Measurements from ENCODE around the gene ARFGEF2.
"Not testable (repeated sequence)": the region's sequence is repeated elsewhere in the genome, so short reads cannot be mapped to it uniquely, and the experiment has no call there.

The ARFGEF2 gene

GRCh38 chr20:48957053-48957481, 35.6 kb downstream of the ARFGEF2 start:
- DNase-seq: no peak

GRCh38 chr20:48957533-48957932, 36.0 kb downstream of the ARFGEF2 start:
- DNase-seq: no peak

GRCh38 chr20:48958743-48959142, 37.2 kb downstream of the ARFGEF2 start:
- no peak for DNase-seq

- no peak for DNase-seq
Observed at GRCh38 chr20:48959899-48960550, 38.5 kb downstream of the ARFGEF2 start.

DNA sequence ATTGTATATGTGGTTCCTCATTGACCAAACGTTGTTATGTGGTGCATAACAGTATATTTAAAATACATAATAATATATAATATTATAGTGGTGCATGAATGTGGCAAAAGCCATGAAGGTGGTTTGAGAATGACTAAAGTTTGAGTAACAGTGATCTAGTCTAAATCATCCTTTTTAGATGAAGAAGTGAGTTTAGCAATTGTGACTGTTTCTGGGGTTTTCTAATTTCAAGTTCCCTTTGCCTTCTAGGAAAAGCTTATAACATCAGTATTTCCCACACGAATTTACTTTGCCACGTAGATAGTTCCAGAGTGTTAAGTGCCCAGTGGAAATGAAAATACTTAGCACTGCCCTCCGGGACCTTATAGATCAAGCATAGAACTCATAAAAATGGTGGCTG, 40.9 kb downstream of the ARFGEF2 start:
- no peak for DNase-seq

GRCh38 chr20:48962976-48963771, 41.7 kb downstream of the ARFGEF2 start:
- DNase-seq: no peak

- DNase-seq: no peak
Observed at GRCh38 chr20:48965189-48965910, 43.8 kb downstream of the ARFGEF2 start.

DNA sequence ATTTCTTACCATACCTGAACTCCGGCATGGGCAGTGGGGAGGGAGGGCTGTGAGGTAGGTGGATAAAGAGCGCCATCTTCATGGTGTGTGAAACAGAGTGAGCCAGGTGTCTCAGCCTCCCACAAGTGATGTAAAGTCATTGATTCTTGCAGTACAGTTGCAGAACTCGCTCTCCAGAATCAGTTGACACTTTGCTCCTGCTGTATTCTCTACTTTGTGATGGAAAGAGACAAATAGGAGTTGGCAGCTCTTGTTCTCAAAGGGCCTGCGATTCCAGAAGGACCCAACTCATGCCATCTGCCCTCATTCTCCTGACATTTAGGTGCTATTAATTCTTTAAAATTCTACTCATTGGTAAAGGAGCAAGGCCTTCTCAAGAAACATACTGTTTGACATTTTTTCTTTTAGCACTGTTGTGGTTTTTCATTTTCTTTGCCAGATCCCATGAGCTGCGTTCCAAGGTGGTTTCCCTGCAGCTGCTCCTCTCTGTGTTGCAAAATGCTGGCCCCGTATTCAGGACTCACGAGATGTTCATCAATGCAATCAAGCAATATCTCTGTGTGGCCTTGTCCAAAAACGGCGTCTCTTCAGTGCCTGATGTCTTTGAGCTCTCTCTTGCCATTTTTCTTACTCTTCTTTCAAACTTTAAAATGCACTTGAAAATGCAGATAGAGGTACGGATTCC, 49.3 kb downstream of the ARFGEF2 start:
- no peak for DNase-seq

DNA sequence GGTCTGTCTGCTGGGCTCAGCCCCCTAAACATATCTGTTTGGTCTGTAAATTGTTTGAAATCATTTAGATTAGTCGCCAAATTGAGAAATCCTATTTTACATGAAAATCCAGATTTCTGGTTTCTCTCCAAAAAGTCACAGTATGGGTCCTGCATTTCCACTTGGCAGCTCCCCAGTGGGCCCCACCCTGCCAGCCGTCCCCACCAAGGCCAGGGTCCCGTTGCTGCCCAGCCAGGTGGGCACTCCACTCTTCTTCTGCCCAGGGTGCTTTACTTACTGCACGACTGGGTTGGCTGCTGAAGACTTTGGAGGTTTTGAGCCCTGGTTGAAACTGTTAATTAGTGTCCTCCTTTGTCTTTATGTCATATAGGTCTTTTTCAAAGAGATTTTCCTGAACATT, 50.4 kb downstream of the ARFGEF2 start:
- no peak for DNase-seq

- DNase-seq: no peak
Observed at GRCh38 chr20:48972816-48973215, 51.3 kb downstream of the ARFGEF2 start.

- DNase-seq: no peak
Observed at GRCh38 chr20:48975955-48976354, 54.4 kb downstream of the ARFGEF2 start.

GRCh38 chr20:48979980-48980379, 58.5 kb downstream of the ARFGEF2 start:
- DNase-seq: not testable (repeated sequence)

DNA sequence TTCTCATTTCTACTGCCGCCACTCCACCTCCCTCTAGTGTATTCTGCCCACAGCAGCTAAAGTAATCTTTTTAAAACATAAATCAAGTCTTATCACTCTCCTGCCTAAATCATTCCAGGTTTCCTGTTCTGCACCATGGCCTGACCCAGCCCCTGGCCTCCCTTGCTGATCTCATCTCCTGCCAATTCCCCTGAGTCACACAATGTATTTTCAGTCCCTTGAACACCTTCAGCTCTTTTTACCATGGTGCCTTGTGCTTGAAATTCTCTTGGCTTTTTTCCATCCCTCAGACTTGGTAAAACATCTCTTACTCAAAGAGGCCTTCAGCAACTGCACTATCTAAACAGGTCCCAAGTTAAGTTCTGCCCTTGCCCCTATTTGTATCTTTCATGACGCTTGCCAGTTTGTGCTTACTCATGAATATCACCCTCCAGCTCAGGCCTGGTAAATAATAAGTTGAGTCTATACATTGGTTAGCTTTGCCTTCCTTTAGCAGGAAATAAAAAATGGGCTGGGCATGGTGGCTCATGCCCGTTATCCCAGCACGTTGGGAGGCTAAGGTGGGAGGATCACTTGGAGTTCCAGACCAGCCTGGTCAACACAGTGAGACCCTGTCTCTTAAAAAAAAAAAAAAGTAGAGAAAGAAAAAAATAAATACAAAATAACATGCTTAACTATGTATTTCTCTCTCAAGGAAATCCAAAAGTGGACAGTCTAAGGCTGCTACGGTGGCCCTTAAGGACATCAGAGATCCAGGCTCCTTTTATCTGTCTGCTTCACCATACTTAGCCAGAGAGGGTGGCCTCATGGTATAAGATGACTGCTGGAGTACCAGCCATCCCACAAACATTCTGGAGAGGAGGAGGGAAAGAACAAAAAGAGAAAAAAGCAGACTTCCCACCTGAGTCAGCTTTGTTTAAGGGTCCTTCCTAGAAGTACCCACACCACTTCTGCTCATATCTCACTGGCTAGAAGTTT, 62.2 kb downstream of the ARFGEF2 start:
- no peak for DNase-seq

DNA sequence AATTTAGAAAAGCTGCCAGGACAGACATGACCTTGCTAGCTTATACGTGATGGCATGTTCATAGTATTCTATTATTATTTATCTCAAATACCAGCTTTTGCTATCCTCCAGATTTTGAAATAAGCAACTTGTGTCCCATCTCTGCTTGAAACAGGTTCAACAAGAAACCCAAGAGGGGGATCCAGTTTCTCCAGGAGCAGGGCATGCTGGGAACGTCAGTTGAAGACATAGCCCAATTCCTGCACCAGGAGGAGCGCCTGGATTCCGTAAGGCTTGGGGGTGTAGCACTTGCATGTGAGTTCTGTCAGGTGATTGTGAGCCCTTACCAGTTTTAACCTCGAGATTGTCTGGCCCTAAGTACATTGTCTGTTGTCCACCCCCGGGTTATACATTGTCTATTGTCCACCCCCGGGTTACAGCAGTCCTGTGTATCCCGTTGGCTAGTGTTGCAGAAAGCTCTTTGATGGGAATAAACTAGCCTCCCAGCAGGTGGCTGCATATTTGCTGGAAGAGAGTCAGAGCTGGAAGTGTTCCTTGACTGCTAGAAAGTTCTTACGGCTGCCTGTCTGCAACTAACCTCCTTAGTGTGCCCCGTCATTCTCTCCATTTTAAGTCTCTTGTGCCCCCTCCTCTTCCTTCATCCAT, 63.2 kb downstream of the ARFGEF2 start:
- no peak for DNase-seq

GRCh38 chr20:48986899-48987298, 65.4 kb downstream of the ARFGEF2 start:
- DNase-seq: no peak

DNA sequence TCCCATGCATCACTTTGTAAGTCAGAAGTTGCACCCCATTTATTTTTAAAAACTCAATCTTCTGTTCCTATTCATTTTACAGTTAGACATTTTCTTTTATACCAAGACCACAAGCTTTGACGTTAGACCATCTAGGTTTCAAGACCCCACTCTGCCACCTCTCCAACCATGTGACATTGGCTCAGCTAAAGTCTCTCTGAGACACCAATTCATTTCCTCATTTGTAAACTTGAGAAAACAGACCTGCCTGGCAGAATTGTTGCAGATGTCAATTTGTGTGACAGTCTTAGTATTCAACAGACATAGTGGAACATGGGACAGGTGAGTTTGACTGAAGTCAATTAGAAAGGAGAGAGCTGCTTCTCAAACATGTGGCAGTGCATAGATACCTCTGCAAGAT, 69.0 kb downstream of the ARFGEF2 start:
- no peak for DNase-seq

- no peak for DNase-seq
Observed at GRCh38 chr20:48995589-48995988, 74.1 kb downstream of the ARFGEF2 start.

DNA sequence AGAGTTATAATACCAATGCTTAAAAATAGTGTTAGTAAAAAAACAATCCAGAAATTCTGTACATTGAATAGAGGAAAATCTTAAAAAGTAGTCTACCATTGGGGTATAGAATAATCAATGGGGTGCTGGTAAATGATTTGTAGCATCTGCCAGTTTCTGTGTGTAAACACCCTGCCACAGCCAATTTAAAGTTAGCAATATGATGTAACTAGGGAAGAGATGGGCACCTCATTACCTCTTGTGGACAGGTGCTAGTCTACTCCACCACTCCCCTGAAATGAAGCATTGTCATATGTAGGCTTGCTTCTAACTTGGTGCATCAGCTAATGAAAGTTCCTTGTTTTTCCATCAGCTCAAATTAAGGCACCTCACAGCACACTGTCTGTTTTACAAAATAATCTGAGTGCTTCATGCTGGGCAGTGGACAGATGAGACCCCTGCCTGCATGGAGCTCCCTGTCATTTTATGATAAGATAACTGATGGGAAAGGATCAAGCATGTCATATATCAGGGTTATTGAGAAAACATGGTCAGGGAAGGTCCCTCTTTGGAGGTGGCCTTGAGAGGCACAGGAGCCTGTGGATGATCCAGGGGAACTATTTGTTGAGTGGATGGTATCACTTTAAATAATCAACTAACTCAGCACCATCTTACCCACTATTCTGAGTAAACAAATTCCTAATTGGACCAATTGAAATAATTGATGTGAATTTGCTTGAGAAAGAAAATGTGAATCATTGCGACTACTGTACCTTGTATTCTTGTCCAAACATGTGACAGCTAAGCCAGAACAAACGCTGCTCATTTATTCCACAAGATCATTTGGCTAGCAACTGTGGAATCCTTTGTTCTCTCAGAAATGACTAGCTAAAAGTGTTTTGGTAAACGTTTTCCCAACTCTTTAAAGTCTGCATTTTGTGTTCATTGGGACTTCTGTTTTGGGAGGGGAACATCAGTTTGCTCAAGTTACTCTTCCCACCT, 78.7 kb downstream of the ARFGEF2 start:
- no peak for DNase-seq

DNA sequence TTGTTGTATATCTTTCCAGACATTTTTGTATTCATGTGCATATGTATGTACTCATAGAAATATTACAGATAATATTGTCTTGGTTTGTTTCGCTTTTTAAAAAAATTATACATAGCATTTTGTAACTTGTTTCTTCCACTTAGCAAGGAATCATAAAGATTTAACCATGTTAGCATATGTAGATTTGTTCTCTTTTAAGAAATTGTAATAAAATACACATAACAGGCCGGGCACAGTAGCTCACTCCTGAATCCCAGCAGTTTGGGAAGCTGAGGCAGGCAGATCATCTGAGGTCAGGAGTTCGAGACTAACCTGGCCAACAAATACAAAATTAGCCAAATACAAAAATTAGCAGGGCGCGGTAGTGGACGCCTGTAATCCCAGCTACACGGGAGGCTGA, 80.2 kb downstream of the ARFGEF2 start:
- no peak for DNase-seq

DNA sequence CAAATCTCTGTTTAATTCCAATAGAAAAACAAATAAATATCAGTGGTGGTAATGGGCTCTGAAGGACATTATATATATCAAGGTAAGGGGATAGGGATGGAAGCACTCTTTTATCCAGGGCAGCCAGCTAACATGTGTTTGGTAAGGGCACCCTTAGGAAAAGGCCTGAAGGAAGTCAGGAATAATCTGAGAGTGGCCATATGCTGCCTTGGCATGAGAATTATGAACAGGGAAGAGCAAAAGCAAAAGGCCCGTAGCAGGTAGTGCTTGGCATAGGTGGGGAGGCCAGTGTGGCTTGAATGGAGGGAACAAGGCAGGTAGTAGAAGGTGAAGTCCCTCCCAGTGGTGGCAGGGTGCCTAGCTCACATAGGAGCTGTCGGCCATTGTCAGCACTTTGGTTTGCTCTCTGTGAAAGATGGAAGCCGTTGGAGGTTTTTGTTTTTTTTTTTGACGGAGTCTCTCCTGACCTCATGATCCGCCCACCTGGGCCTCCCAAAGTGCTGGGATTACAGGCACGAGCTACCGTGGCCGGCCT, 85.0 kb downstream of the ARFGEF2 start:
- DNase-seq: no peak

Data from activated CD4-positive, alpha-beta T cell treated with anti-CD3 and anti-CD28 coated beads for 48 hours (primary cell).